Stimulated activated naive B cell treated with anti-CD40 and anti-IgM and Interleukin-4, amounts not matched to agents 10 μg/mL and 1 μg/mL and 100 μg/mL, for 72 hours (primary cell): ENCODE results near the gene FZR1.
A peak's percentile ranks its signal among the peaks of the same experiment; 100 is the strongest.
"Not testable (repeated sequence)": the region's sequence is repeated elsewhere in the genome, so short reads cannot be mapped to it uniquely, and the experiment has no call there.

Experiments
- ATAC-seq, 2 donors: fragments of 150-1000 bp; cut with Tn5 transposase; replicated peaks; 2 replicates each; pipeline ENCODE4 v1.10.0; 2021; ENCODE audit warnings: moderate library complexity in 1 of 2
- DNase-seq: peaks from one replicate; pipeline ENCODE4 v3.0.0; 2021
- H3K27ac Mint-ChIP-seq: one replicate; pipeline ENCODE4 v1.8.0; 2022; ENCODE audit warnings: mild to moderate bottlenecking, mixed read lengths
- H3K27me3 Mint-ChIP-seq, 2 donors: one replicate each; pipeline ENCODE4 v1.8.0; 2022; ENCODE audit warnings: mixed read lengths in 2 of 2
- H3K36me3 Mint-ChIP-seq, 2 donors: one replicate each; pipeline ENCODE4 v1.8.0; 2022; ENCODE audit warnings: mixed read lengths in 2 of 2, mild to moderate bottlenecking in 1 of 2
- H3K4me1 Mint-ChIP-seq, 2 donors: one replicate each; pipeline ENCODE4 v1.8.0; 2022; ENCODE audit warnings: mixed read lengths in 2 of 2, mild to moderate bottlenecking in 1 of 2
- H3K4me3 Mint-ChIP-seq, 2 donors: one replicate each; pipeline ENCODE4 v1.8.0; 2022; ENCODE audit warnings: mild to moderate bottlenecking in 2 of 2, mixed read lengths in 2 of 2, moderate library complexity in 1 of 2
- H3K9me3 Mint-ChIP-seq, 2 donors: one replicate each; pipeline ENCODE4 v1.8.0; 2022; ENCODE audit warnings: mixed read lengths in 2 of 2, mild to moderate bottlenecking in 1 of 2

The FZR1 gene

GRCh38 chr19:3496392-3497273 is 9.5 kb upstream of the FZR1 start:
- no peak for ATAC-seq
- Mint-ChIP-seq H3K27ac (no peak overlapping the region), H3K36me3 (peaks cover 35 to 41% of the 10 kb centered on the region in 2 donors), H3K27me3 (no peaks in the 10 kb centered on the region), H3K9me3 (no peaks in the 10 kb centered on the region), H3K4me3 (no peak overlapping the region), H3K4me1 (peaks cover 13 to 26% of the 10 kb centered on the region in 2 donors)
- DNase-seq: no peak

- no peak overlapping the region for H3K4me3 Mint-ChIP-seq
Observed at GRCh38 chr19:3497757-3498520, 8.2 kb upstream of the FZR1 start.

GRCh38 chr19:3499738-3500428 is 6.2 kb upstream of the FZR1 start:
- DNase-seq (no peak), ATAC-seq (peak; percentile 14 to 25)
- H3K4me3 Mint-ChIP-seq: peak overlapping the region; percentile 93 to 94
- H3K4me1 Mint-ChIP-seq: peaks cover 17 to 38% of the 10 kb centered on the region in 2 donors
- no peaks in the 10 kb centered on the region for H3K9me3 Mint-ChIP-seq
- H3K27me3 Mint-ChIP-seq: no peaks in the 10 kb centered on the region
- peak overlapping the region; percentile 100 for H3K27ac Mint-ChIP-seq
- peaks cover 16 to 30% of the 10 kb centered on the region in 2 donors for H3K36me3 Mint-ChIP-seq

More at GRCh38 chr19:3497757-3498520, 8.2 kb upstream of the FZR1 start:
- Mint-ChIP-seq H3K27me3 (no peaks in the 10 kb centered on the region), H3K4me1 (peaks cover 13 to 26% of the 10 kb centered on the region in 2 donors), H3K9me3 (no peaks in the 10 kb centered on the region), H3K27ac (no peak overlapping the region), H3K36me3 (peaks cover 30 to 35% of the 10 kb centered on the region in 2 donors)
- ATAC-seq (no peak), DNase-seq (no peak)

GRCh38 chr19:3500429-3501101 is 5.5 kb upstream of the FZR1 start, which contains the start of gene DOHH:
Gene DOHH, minus strand, starts transcription at chr19:3500674. Its CDS starts 3,860 bp downstream, at chr19:3496814.
- H3K27me3 Mint-ChIP-seq: no peaks in the 10 kb centered on the region
- ATAC-seq (peak; percentile 92 to 93), DNase-seq (peak; percentile 96)
- H3K9me3 Mint-ChIP-seq: no peaks in the 10 kb centered on the region
- H3K4me1 Mint-ChIP-seq: peaks cover 17 to 38% of the 10 kb centered on the region in 2 donors
- peak within 1 kb of the TSS; percentile 93 to 94 for H3K4me3 Mint-ChIP-seq
- peak within 1 kb of the TSS; percentile 100 for H3K27ac Mint-ChIP-seq
- H3K36me3 Mint-ChIP-seq: peaks cover 9 to 25% of the 10 kb centered on the region in 2 donors

GRCh38 chr19:3501780-3502179 is 4.3 kb upstream of the FZR1 start:
- ATAC-seq (no peak), DNase-seq (no peak)
- H3K36me3 Mint-ChIP-seq: peaks cover 6 to 20% of the 10 kb centered on the region in 2 donors
- no peaks in the 10 kb centered on the region for H3K27me3 Mint-ChIP-seq
- peaks cover 20 to 41% of the 10 kb centered on the region in 2 donors for H3K4me1 Mint-ChIP-seq
- no peaks in the 10 kb centered on the region for H3K9me3 Mint-ChIP-seq
- no peak overlapping the region for H3K27ac Mint-ChIP-seq
- no peak overlapping the region for H3K4me3 Mint-ChIP-seq

DNA sequence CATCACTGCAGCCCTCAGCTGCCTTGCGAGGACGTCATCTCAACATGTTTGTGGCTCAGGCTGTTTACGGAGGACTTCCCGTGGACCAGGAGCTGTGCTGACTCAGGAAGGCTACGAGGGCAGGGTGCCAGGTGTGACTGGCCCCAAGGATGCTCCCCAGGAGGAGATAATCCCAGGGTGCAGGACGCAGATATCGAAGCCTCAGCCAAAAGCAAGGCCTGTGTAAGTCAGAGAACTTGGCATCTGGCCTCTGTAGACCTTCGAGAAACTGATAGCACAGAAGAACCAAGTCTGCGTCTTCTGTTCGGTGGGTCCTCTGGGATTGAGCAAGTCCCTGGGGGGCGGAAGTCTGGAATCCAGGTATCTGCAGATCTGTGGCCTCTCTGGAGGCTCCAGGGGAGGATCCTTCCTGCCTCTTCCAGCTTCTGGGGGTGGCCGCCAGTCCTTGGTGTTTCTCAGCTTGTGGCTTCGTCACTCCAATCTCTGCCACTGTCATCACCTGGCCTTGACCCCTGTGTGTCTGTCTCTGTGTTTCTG is 3.0 kb upstream of the FZR1 start:
- no peak overlapping the region for H3K27ac Mint-ChIP-seq
- H3K36me3 Mint-ChIP-seq: peaks cover 8 to 13% of the 10 kb centered on the region in 2 donors
- H3K9me3 Mint-ChIP-seq: no peaks in the 10 kb centered on the region
- ATAC-seq: no peak
- peaks cover 25 to 47% of the 10 kb centered on the region in 2 donors for H3K4me1 Mint-ChIP-seq
- H3K4me3 Mint-ChIP-seq: no peak overlapping the region
- DNase-seq: no peak
- no peaks in the 10 kb centered on the region for H3K27me3 Mint-ChIP-seq

- H3K27ac Mint-ChIP-seq: peak overlapping the region; percentile 39
Observed at GRCh38 chr19:3504735-3505134, 1.4 kb upstream of the FZR1 start.

DNA sequence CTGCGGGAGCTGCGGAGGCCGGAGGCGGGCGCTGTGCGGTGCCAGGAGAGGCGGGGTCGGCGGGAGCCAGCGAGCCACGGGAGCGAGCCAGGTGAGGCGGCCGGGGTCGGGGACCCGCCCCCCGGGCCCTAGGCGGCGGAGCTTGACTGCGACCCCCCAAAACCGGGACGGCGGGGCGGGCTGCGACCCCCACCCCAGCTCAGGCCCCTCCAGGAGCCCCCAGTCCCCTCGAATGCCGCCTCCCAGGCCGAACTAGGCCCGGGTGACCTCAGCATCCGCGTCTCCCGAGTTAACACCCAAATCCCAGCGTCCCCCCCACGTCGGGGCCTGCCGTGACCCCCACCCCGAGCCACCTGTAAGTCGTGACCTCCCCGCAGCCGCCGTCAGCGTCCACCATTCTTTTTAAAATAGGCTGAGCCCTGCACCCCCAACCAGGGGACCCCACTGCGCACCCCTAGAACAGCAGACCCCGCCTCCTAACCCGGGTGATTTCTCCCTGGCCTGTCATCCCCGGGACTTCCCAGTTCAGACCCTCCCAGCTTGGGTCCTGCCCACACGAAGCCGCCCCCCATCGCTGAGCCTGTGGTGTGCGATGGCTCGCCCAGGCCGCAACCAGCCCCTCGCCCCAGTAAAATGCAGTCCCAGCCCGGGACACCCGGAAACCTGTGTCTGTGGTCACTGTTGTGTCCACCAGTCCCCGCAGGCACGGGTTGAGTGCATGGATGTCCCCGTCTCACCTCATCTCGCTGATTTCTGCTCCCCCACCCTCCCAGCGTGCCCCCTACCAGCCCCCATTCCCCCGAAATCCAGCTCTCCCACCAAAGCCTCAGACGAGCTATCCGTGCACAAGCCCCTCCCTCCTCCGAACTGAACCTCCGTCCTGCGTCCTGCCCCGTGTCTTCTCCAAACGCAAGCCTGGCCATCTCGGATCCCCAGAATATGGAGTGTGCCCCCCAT is 551 bp downstream of the FZR1 start:
- DNase-seq: no peak
- no peak for ATAC-seq
- H3K27me3 Mint-ChIP-seq: no peaks in the 10 kb centered on the region

More at GRCh38 chr19:3504735-3505134, 1.4 kb upstream of the FZR1 start:
- Mint-ChIP-seq H3K36me3 (peaks cover 16% of the 10 kb centered on the region in 2 donors), H3K4me3 (peak overlapping the region; percentile 88 to 96), H3K27me3 (no peaks in the 10 kb centered on the region), H3K4me1 (peaks cover 33 to 52% of the 10 kb centered on the region in 2 donors), H3K9me3 (no peaks in the 10 kb centered on the region)
- no peak for DNase-seq
- no peak for ATAC-seq

GRCh38 chr19:3507371-3508120 is 1.4 kb downstream of the FZR1 start:
- no peaks in the 10 kb centered on the region for H3K9me3 Mint-ChIP-seq
- H3K27ac Mint-ChIP-seq: peak overlapping the region; percentile 96
- ATAC-seq: no peak
- no peak for DNase-seq
- H3K4me1 Mint-ChIP-seq: peaks cover 36 to 65% of the 10 kb centered on the region in 2 donors
- no peaks in the 10 kb centered on the region for H3K27me3 Mint-ChIP-seq
- peaks cover 23% of the 10 kb centered on the region in 2 donors for H3K36me3 Mint-ChIP-seq
- H3K4me3 Mint-ChIP-seq: peak overlapping the region; percentile 88

More for the DNA sequence above, 551 bp downstream of the FZR1 start:
- Mint-ChIP-seq H3K4me3 (peak overlapping the region; percentile 88 to 96), H3K36me3 (peaks cover 23% of the 10 kb centered on the region in 2 donors), H3K4me1 (peaks cover 33 to 56% of the 10 kb centered on the region in 2 donors), H3K27ac (peak overlapping the region; percentile 96), H3K9me3 (no peaks in the 10 kb centered on the region)

DNA sequence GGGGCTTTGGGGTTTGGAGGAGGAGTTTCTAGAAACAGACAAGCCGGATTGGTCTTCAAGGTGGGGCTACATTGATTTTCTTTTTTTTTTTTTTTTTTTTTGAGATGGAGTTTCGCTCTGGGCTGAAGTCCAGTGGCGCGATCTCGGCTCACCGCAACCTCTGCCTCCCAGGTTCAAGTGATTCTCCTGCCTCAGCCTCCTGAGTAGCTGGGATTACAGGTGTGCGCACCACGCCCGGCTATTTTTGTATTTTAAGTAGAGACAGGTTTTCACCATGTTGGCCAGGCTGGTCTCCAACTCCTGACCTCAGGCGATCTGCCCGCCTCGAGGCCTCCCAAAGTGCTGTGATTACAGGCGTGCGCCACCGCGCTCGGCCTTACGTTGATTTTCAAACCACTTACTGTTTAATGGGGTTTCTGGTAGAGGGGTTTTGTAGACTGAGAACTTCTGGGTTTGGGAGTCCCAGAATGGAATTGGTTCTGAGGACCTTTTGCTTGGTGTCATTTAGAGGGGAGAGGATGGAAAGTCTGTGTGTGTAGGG is 2.1 kb downstream of the FZR1 start:
- not testable (repeated sequence) for H3K9me3 Mint-ChIP-seq, H3K27me3 Mint-ChIP-seq, ATAC-seq, DNase-seq
- peak overlapping the region; percentile 31 for H3K27ac Mint-ChIP-seq
- H3K36me3 Mint-ChIP-seq: peaks cover 23% of the 10 kb centered on the region in 2 donors
- peaks cover 37 to 66% of the 10 kb centered on the region in 2 donors for H3K4me1 Mint-ChIP-seq
- H3K4me3 Mint-ChIP-seq: peak overlapping the region in 1 of 2 donors; percentile 11

- Mint-ChIP-seq H3K27me3 (no peaks in the 10 kb centered on the region), H3K27ac (peak overlapping the region; percentile 57)
Observed at GRCh38 chr19:3508771-3509535, 2.8 kb downstream of the FZR1 start.

More at GRCh38 chr19:3508771-3509535, 2.8 kb downstream of the FZR1 start:
- no peak for DNase-seq
- Mint-ChIP-seq H3K4me1 (peaks cover 40 to 68% of the 10 kb centered on the region in 2 donors), H3K36me3 (peaks cover 23% of the 10 kb centered on the region in 2 donors), H3K4me3 (peak overlapping the region in 1 of 2 donors; percentile 11), H3K9me3 (no peaks in the 10 kb centered on the region)
- ATAC-seq: no peak
